Erythroblast (primary cell): ENCODE results near the gene ULK4.

ENCODE experiments used
- GATA1 ChIP-seq: IDR thresholded peaks from 2 replicates; pipeline ENCODE4 v1.6.1; 2011; ENCODE audit warnings: low read depth, mild to moderate bottlenecking, control low read depth, low read length, moderate library complexity
- POLR2A ChIP-seq: IDR thresholded peaks from 2 replicates; pipeline ENCODE4 v1.6.1; 2011; ENCODE audit warnings: mild to moderate bottlenecking, low read length

GRCh38 chr3:41345788-41346187, 616.1 kb downstream of the ULK4 start:
- TF ChIP-seq POLR2A (no peak), GATA1 (no peak)
